ENCODE measurements around the gene MRPS10.
"Not testable (repeated sequence)": the region's sequence is repeated elsewhere in the genome, so short reads cannot be mapped to it uniquely, and the experiment has no call there.

MRPS10 gene

DNA sequence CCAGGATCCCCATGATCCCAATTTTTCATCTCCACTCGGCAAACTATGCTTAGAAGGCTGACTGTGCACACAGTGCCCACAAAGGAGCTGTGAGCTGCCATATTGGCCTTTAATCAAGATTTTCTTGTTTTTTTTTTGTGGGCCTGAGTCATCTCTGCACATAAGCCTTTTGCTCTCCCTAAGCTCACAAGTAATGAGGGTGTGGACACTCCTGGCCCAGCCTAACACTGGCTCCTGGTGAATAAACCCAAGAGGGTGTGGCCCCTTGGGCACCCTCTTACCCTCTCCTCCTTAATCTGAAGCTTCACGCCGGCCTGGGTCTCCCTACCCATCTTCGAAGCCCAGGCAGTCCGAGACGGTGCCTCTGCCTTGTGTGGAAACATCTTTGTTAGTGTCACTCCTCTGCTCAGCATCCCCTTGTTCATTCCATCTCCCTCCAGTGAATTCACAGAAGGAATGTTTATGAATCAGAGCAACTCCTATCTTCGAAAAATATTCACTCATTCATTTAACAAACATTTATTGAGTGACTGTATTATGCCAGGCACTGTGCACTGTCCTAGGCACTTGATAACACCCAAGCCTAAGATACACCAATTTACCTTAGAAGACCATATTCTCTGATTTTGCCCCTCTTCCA lies 22.2 kb upstream of the MRPS10 start:
- no peak for DNase-seq

DNA sequence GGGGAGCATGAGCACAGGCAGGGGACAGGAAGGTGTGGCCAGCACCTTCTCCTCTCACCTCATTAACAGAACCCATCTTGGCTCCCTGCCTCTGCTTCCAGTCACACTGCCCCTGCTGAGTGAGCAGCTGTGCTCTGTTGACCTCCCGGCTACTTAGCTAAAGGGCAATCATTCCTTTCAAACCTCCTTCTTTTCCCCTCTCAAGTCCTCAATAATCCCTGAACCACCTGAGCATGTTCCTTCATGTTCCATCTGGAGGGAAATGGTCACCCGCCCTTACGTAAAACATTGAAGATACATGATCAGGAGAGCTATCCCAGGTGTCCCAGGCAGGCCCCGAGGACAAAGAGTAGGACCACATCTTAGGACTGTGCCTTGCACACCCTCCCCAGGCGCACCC lies 21.7 kb upstream of the MRPS10 start:
- DNase-seq: no peak

DNA sequence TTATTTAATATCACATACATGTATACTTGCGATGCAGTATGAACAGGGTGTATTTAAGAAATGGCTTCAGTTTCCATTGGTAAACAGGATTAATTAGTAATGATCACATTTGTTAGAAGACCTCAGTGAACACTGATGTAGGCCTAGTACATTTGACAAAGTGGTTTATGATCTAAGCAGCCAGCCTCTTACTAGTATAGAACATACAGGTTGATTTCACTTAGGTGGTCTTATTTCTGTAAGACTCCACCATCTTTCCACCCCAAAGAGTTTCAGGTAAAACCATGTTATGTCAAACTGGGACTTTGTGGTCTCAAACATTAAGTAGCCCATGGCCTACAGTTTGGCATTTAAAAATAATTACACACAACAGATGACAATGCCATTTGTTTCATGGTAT lies 20.2 kb upstream of the MRPS10 start:
- DNase-seq: no peak

GRCh38 chr6:42236682-42237473 lies 19.2 kb upstream of the MRPS10 start:
- no peak for DNase-seq

DNA sequence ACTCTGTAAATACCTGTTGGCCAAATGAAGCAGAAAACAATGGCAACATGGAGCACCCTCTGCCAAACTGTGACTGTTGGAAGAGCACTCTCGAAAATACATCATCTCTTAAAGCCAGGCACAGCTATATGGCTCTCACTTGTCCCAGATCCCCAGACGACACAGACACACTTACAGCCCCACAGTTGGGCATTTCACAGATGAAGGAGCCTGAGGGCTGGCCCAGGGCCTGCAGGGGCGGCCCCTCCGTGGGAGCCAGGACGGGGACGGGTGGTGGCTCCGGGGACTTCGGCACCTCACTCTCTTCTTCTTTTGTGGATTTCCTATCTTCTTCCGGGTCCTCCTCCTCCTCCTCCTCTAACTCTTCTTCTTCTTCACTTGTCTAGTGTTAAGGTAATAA lies 18.4 kb upstream of the MRPS10 start:
- DNase-seq: no peak

DNA sequence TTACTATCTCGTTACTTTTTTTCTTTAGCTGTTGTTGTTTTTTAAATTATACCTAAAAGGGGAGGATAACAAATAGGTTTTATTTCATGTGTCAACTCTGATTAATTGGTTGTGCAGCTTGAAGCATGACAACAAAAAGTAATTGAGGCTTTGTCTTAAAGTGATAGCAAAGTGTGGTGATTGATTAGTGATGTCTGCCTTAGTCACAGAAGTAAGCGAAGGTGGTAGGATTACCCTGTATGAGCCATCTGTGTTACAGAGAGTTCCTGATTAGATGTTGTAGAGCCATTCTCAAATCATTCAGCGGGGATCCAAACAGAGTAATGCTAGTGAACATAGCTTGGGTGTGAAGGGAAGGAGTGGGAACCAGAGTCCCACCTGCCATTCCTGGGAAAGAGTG lies 14.4 kb upstream of the MRPS10 start:
- DNase-seq: no peak

DNA sequence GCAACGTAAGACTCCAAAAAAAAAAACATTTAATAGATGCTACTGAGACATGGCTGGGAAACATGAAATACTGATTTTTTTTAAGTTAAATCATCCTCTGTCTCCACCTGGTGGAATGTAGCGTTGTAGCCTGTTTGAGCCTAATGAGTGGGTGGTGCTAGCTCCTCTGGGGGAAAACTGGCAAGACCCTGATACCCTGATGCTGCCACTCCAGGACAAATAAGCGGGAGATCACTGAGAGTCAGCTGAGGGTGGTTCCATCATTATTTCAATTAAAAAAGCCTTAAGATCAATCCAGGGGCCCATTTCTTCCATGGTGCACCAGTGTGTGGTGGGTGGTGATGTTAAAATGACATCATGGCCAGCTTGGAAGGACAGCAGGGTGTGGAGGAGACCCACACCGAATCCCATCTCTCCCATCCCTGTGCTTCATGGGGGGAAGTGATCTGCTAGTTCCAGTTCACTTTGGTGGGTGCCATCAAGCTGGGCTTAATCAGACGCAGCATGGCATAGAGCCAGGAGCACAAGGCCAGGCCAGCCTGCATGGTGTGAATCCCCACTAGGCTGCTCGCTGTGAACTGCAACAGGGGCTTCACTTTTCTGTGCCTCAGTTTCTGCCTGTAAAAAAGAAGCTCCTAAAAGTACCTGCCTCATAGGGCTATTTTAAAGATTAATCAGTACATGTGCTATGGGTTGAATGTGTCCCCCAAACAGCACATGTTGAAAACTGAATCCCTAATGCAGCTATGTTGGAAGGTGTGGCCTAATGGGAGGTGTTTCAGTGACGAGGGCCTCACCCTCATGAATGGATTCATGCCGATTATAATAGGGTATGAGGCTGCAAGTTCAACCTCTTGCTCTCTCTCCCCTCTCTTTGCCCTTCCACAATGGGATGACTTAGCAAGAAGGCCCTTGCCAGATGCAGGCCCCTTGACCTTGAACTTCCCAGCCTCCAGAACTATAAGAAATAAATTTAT lies 13.0 kb upstream of the MRPS10 start:
- no peak for DNase-seq

GRCh38 chr6:42229506-42230119 lies 12.0 kb upstream of the MRPS10 start:
- DNase-seq: no peak

GRCh38 chr6:42228305-42228704 lies 10.6 kb upstream of the MRPS10 start:
- DNase-seq: no peak

- DNase-seq: no peak
These were observed 9.7 kb upstream of the MRPS10 start for GRCh38 chr6:42227173-42227850.

GRCh38 chr6:42226645-42227143 lies 9.0 kb upstream of the MRPS10 start:
- DNase-seq: no peak

DNA sequence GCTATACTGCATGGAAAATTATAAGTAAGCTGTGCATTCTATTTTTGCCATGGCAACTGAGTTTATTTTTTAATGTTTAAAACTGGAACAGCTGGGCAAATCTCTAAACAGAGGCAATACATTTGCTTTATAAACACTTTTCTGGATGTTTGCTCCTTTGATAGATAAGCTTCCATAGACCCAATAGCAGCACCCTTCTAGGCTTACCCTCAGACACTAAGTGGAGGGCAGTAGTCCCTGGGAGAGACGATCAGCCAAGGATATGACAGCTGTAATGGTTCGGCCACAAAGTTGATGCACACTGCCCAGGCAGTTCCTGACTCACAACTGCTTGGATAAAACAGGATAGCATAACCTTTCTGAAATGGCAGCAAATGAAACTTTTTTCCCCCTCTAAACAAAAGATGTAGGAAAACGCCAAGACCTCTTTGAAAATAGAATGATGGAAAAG lies 8.5 kb upstream of the MRPS10 start:
- DNase-seq: no peak

- DNase-seq: no peak
These were observed 7.8 kb upstream of the MRPS10 start for GRCh38 chr6:42225419-42225818.

GRCh38 chr6:42225029-42225339 lies 7.3 kb upstream of the MRPS10 start:
- no peak for DNase-seq

GRCh38 chr6:42224222-42225028 lies 6.8 kb upstream of the MRPS10 start:
- DNase-seq: no peak

GRCh38 chr6:42222448-42222847 lies 4.8 kb upstream of the MRPS10 start:
- no peak for DNase-seq

DNA sequence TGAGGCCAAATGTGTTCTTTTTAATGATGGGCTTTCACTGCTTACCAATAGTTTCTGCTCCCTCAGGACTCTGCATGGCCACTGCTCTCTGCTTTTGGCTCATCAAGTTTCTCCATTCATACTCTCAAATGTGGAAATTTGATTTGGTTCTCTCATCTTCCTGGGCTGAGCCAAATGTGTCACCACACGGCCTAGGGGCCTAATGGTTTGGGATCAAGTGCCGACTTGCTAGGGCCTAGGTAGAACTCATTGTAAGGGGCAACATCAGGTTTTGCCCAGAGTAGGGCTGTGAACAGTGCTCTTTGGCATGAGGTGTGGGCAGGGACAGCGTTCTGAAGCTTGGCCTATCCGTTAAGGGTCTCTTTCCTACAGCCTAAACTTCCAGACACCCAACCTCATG lies 3.9 kb upstream of the MRPS10 start:
- no peak for DNase-seq

DNA sequence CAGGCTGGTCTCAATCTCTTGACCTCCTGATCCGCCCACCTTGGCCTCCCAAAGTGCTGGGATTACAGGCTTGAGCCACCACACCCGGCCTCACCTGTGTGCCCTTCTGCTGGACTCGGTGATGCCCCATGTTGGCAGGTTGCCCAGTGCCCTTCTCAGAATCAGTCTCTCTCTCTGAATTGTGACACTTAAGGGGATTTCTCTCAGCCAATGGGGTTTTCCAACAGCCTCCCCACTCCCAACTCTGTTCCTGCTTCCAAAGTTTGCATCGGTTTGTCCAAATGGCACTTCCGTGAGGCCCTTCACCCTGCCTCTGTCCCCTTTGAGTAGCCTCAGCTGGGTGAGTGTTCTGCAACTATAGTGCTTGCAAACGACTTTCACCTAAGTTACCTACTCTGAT lies 3.1 kb upstream of the MRPS10 start:
- no peak for DNase-seq

DNA sequence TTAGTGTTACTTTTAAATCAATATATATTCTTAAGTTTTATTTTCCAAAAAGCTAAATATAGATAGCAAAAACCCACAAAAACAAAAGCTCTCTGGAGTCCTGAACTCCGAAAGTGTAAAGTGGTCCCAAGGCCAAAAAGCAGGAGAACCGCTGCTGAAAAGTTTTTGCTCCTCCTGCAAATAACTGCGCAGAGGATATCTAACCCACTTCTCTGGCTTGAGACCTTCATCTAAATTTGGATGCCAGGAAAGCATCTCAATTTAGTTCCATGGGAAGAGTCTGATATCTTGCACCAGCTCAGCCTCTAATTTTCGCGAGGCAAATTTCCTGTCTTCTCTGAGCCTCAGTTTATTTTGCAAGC lies 523 bp downstream of the MRPS10 start:
- peak; percentile 15 for DNase-seq

GRCh38 chr6:42216495-42216894 lies 1.2 kb downstream of the MRPS10 start:
- DNase-seq: not testable (repeated sequence)

DNA sequence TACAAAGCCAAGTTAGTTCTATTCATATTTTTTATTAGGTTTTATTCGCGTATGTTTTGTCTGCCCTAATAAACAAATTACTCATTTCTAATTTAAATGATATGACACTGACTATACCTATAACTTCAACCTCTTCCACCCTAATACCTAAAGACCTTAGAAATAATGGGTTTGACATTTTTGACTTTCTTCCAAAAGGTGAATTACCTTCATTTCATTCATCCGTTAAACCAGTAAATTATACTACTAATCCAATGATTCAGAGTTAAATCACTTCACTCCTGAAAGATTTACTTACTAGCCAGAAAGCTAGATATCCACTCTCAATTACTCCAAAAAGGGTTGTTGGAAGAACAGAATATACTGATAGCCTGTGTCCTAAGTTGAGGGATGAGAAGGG lies 5.2 kb downstream of the MRPS10 start:
- DNase-seq: no peak
